K562 (cell line): ENCODE measurements around the gene STT3B. TPM values are rescaled to one million over a fixed set of nuclear protein-coding genes. Genes with fewer than 3 reads are reported as not detected.

Experiments
- ELF4 ChIP-seq: fragments of 450-650 bp; formaldehyde crosslinking; IDR thresholded peaks from 2 replicates; pipeline ENCODE4 v1.4.0; 2022; ENCODE audit warnings: missing genetic modification characterization
- GATA2 ChIP-seq: sonication (generic); formaldehyde crosslinking; IDR thresholded peaks from 2 replicates; pipeline ENCODE4 v1.4.0; 2020; ENCODE audit warnings: mild to moderate bottlenecking, missing genetic modification reagents
- HNRNPK ChIP-seq: fragments of 200-400 bp; formaldehyde crosslinking; IDR thresholded peaks from one replicate; pipeline ENCODE4 v1.6.1; 2018; ENCODE audit warnings: mild to moderate bottlenecking, low read depth, low read length; ENCODE audit not compliant: poor library complexity, severe bottlenecking
- NR1H2 ChIP-seq: sonication (generic); formaldehyde crosslinking; IDR thresholded peaks from 2 replicates; pipeline ENCODE4 v1.4.0; 2020; ENCODE audit warnings: mild to moderate bottlenecking, missing genetic modification reagents
- ZFPM2 ChIP-seq: fragments of 250-450 bp; sonication (Bioruptor Pico); IDR thresholded peaks from 2 replicates; pipeline ENCODE4 v1.5.1; 2022; ENCODE audit warnings: mild to moderate bottlenecking
- ZNF165 ChIP-seq: fragments of 250-450 bp; sonication (Bioruptor Pico); IDR thresholded peaks from 2 replicates; pipeline ENCODE4 v1.4.0; 2020; ENCODE audit warnings: borderline replicate concordance
- polyA plus RNA-seq, 8 experiments: library from polyadenylated mRNA; depleted of rRNA in 4 of 8; stranded (reverse) in 5 of 8; unstranded in 3 of 8; fragments of >200 nt; fragmentation: Nextera tagmentation in 2 of 8; fragmentation: Illumina TruSeq in 1 of 8; extraction: Ambion mirVana in 2 of 8; extraction: Trizol in 1 of 8; gene quantifications; 2 replicates each; pipeline versions ENCODE4 v1.2.1 to v1.2.3, GENCODE V29; 2011 to 2014; ENCODE audit warnings: inconsistent platforms in 1 of 8, missing spikeins in 1 of 8
- total RNA-seq, 7 experiments: library from RNA; depleted of rRNA in 6 of 7; stranded (reverse); fragments of >200 nt in 6 of 7; fragmentation: Illumina TruSeq in 2 of 7; extraction: Trizol in 2 of 7; gene quantifications; 2 replicates each; pipeline versions ENCODE4 v1.2.1 to v1.2.3, GENCODE V29; 2011 to 2021; ENCODE audit warnings: low replicate concordance in 1 of 7
- TF ChIP-seq, protein P1 (sequence below): fragments of 450-650 bp; IDR thresholded peaks from 2 replicates; pipeline ENCODE4 v1.6.1; 2016; ENCODE audit warnings: low read depth
- TF ChIP-seq, protein P2 (sequence below): fragments of 450-650 bp; IDR thresholded peaks from 2 replicates; pipeline ENCODE4 v1.6.1; 2016
- TF ChIP-seq, protein P3 (sequence below): sonication (generic); formaldehyde crosslinking; IDR thresholded peaks from 2 replicates; pipeline ENCODE4 v1.8.0; 2023; ENCODE audit warnings: missing genetic modification reagents, mild to moderate bottlenecking, borderline replicate concordance
- TF ChIP-seq, protein P4 (sequence below): fragments of 250-450 bp; sonication (Bioruptor Pico); IDR thresholded peaks from 2 replicates; pipeline ENCODE4 v1.8.0; 2021; ENCODE audit warnings: moderate library complexity, mild to moderate bottlenecking, inconsistent platforms

Gene STT3B
- total and polyA plus RNA-seq, 9 of the 15 experiments (the other 6 are each of a cell fraction or from before 2014, with no cell fraction given): 22.4 to 147 (median 100) TPM

DNA sequence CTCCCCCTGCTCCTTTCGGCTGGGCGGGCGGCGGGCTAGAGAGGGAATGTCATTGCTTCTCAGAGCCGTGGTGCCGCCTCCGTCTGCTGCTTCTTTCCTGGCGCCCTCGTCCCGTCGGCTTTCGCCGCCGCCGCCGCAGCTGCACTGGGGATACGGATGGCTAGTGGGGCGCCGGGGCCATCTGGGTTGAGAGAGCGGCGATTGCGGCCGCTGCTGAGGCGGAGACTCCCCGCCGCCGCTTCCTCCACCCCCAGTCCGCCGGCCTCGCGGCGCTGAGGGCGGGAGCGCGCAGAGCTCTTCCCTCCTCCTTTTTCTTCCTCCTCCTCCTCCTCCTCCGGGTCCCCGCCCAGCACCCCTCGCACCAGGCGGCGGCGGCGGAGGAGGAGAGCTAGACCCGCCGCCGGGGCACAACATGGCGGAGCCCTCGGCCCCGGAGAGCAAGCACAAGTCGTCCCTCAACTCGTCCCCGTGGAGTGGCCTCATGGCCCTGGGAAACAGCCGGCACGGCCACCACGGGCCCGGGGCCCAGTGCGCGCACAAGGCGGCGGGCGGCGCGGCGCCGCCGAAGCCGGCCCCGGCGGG, at the start of gene STT3B (continued):
- TF ChIP-seq, protein P1, sequence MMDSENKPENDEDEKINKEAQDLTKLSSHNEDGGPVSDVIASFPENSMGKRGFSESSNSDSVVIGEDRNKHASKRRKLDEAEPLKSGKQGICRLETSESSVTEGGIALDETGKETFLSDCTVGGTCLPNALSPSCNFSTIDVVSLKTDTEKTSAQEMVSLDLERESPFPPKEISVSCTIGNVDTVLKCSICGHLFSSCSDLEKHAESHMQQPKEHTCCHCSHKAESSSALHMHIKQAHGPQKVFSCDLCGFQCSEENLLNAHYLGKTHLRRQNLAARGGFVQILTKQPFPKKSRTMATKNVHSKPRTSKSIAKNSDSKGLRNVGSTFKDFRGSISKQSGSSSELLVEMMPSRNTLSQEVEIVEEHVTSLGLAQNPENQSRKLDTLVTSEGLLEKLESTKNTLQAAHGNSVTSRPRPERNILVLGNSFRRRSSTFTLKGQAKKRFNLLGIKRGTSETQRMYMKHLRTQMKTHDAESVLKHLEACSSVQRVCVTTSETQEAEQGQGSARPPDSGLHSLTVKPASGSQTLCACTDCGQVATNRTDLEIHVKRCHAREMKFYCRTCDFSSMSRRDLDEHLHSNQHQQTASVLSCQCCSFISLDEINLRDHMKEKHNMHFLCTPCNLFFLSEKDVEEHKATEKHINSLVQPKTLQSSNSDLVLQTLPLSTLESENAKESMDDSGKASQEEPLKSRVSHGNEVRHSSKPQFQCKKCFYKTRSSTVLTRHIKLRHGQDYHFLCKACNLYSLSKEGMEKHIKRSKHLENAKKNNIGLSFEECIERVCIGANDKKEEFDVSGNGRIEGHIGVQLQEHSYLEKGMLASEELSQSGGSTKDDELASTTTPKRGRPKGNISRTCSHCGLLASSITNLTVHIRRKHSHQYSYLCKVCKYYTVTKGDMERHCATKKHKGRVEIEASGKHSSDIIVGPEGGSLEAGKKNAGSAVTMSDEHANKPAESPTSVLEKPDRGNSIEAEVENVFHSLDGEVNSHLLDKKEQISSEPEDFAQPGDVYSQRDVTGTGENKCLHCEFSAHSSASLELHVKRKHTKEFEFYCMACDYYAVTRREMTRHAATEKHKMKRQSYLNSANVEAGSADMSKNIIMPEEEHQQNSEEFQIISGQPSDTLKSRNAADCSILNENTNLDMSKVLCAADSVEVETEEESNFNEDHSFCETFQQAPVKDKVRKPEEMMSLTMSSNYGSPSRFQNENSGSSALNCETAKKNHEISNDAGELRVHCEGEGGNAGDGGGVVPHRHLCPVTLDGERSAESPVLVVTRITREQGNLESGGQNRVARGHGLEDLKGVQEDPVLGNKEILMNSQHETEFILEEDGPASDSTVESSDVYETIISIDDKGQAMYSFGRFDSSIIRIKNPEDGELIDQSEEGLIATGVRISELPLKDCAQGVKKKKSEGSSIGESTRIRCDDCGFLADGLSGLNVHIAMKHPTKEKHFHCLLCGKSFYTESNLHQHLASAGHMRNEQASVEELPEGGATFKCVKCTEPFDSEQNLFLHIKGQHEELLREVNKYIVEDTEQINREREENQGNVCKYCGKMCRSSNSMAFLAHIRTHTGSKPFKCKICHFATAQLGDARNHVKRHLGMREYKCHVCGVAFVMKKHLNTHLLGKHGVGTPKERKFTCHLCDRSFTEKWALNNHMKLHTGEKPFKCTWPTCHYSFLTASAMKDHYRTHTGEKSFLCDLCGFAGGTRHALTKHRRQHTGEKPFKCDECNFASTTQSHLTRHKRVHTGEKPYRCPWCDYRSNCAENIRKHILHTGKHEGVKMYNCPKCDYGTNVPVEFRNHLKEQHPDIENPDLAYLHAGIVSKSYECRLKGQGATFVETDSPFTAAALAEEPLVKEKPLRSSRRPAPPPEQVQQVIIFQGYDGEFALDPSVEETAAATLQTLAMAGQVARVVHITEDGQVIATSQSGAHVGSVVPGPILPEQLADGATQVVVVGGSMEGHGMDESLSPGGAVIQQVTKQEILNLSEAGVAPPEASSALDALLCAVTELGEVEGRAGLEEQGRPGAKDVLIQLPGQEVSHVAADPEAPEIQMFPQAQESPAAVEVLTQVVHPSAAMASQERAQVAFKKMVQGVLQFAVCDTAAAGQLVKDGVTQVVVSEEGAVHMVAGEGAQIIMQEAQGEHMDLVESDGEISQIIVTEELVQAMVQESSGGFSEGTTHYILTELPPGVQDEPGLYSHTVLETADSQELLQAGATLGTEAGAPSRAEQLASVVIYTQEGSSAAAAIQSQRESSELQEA: no peak
- TF ChIP-seq ZFPM2 (CRISPR knock-in tag) (0 out of 2 replicates have a peak, but pooled peaks have one; percentile 44), ELF4 (0 out of 2 replicates have a peak, but pooled peaks have one; percentile 8), GATA2 (CRISPR knock-in tag) (no peak), NR1H2 (CRISPR knock-in tag) (no peak), ZNF165 (CRISPR knock-in tag) (no peak), HNRNPK (no peak)
- TF ChIP-seq, protein P2, sequence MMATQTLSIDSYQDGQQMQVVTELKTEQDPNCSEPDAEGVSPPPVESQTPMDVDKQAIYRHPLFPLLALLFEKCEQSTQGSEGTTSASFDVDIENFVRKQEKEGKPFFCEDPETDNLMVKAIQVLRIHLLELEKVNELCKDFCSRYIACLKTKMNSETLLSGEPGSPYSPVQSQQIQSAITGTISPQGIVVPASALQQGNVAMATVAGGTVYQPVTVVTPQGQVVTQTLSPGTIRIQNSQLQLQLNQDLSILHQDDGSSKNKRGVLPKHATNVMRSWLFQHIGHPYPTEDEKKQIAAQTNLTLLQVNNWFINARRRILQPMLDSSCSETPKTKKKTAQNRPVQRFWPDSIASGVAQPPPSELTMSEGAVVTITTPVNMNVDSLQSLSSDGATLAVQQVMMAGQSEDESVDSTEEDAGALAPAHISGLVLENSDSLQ: no peak
- TF ChIP-seq, protein P3, sequence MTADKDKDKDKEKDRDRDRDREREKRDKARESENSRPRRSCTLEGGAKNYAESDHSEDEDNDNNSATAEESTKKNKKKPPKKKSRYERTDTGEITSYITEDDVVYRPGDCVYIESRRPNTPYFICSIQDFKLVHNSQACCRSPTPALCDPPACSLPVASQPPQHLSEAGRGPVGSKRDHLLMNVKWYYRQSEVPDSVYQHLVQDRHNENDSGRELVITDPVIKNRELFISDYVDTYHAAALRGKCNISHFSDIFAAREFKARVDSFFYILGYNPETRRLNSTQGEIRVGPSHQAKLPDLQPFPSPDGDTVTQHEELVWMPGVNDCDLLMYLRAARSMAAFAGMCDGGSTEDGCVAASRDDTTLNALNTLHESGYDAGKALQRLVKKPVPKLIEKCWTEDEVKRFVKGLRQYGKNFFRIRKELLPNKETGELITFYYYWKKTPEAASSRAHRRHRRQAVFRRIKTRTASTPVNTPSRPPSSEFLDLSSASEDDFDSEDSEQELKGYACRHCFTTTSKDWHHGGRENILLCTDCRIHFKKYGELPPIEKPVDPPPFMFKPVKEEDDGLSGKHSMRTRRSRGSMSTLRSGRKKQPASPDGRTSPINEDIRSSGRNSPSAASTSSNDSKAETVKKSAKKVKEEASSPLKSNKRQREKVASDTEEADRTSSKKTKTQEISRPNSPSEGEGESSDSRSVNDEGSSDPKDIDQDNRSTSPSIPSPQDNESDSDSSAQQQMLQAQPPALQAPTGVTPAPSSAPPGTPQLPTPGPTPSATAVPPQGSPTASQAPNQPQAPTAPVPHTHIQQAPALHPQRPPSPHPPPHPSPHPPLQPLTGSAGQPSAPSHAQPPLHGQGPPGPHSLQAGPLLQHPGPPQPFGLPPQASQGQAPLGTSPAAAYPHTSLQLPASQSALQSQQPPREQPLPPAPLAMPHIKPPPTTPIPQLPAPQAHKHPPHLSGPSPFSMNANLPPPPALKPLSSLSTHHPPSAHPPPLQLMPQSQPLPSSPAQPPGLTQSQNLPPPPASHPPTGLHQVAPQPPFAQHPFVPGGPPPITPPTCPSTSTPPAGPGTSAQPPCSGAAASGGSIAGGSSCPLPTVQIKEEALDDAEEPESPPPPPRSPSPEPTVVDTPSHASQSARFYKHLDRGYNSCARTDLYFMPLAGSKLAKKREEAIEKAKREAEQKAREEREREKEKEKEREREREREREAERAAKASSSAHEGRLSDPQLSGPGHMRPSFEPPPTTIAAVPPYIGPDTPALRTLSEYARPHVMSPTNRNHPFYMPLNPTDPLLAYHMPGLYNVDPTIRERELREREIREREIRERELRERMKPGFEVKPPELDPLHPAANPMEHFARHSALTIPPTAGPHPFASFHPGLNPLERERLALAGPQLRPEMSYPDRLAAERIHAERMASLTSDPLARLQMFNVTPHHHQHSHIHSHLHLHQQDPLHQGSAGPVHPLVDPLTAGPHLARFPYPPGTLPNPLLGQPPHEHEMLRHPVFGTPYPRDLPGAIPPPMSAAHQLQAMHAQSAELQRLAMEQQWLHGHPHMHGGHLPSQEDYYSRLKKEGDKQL (CRISPR knock-in tag): no peak
- TF ChIP-seq, protein P4, sequence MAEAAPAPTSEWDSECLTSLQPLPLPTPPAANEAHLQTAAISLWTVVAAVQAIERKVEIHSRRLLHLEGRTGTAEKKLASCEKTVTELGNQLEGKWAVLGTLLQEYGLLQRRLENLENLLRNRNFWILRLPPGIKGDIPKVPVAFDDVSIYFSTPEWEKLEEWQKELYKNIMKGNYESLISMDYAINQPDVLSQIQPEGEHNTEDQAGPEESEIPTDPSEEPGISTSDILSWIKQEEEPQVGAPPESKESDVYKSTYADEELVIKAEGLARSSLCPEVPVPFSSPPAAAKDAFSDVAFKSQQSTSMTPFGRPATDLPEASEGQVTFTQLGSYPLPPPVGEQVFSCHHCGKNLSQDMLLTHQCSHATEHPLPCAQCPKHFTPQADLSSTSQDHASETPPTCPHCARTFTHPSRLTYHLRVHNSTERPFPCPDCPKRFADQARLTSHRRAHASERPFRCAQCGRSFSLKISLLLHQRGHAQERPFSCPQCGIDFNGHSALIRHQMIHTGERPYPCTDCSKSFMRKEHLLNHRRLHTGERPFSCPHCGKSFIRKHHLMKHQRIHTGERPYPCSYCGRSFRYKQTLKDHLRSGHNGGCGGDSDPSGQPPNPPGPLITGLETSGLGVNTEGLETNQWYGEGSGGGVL (CRISPR knock-in tag): no peak
